H9 (cell line): ENCODE measurements around the gene AP1S3. TPM values are rescaled to one million over a fixed set of nuclear protein-coding genes. Genes with fewer than 3 reads are reported as not detected.

Source experiments
- DNase-seq: peaks from one replicate; pipeline ENCODE4 v3.0.0-alpha.2; 2017
- H2AFZ ChIP-seq: one replicate; pipeline ENCODE4 v1.6.1; 2013; ENCODE audit warnings: mild to moderate bottlenecking, low read length, control low read depth, moderate library complexity
- H2AK5ac ChIP-seq: 2 replicates; pipeline ENCODE4 v1.6.1; 2013; ENCODE audit warnings: low read length, control low read depth, mixed read lengths; ENCODE audit not compliant: insufficient read length
- H2BK120ac ChIP-seq: one replicate; pipeline ENCODE4 v1.6.1; 2013; ENCODE audit warnings: low read depth, mild to moderate bottlenecking, low read length, control low read depth, inconsistent platforms; ENCODE audit not compliant: poor library complexity, severe bottlenecking
- H2BK12ac ChIP-seq: 2 replicates; pipeline ENCODE4 v1.6.1; 2013; ENCODE audit warnings: low read length, control low read depth, mixed read lengths, low read depth; ENCODE audit not compliant: insufficient read length
- H2BK15ac ChIP-seq: 2 replicates; pipeline ENCODE4 v1.6.1; 2013; ENCODE audit warnings: low read depth, low read length, control low read depth
- H2BK20ac ChIP-seq: one replicate; pipeline ENCODE4 v1.6.1; 2013; ENCODE audit warnings: low read depth, mild to moderate bottlenecking, low read length, control low read depth, inconsistent platforms; ENCODE audit not compliant: poor library complexity, severe bottlenecking
- H2BK5ac ChIP-seq: 2 replicates; pipeline ENCODE4 v1.6.1; 2013; ENCODE audit warnings: low read length, control low read depth, mixed read lengths; ENCODE audit not compliant: insufficient read length
- H3K14ac ChIP-seq: 2 replicates; pipeline ENCODE4 v1.6.1; 2013; ENCODE audit warnings: low read length, control low read depth; ENCODE audit not compliant: insufficient read depth
- H3K18ac ChIP-seq: 2 replicates; pipeline ENCODE4 v1.6.1; 2013; ENCODE audit warnings: low read depth, mild to moderate bottlenecking, mixed read lengths, low read length, control low read depth; ENCODE audit not compliant: insufficient read length
- H3K23ac ChIP-seq: 2 replicates; pipeline ENCODE4 v1.6.1; 2013; ENCODE audit warnings: low read length, control low read depth, mixed read lengths, low read depth; ENCODE audit not compliant: insufficient read length
- H3K23me2 ChIP-seq: 2 replicates; pipeline ENCODE4 v1.6.1; 2013; ENCODE audit warnings: low read depth, mild to moderate bottlenecking, mixed read lengths, low read length, control low read depth; ENCODE audit not compliant: insufficient read length, poor library complexity, severe bottlenecking
- H3K27ac ChIP-seq: 2 replicates; pipeline ENCODE4 v1.5.1; 2013; ENCODE audit warnings: low read length, control low read depth, mixed read lengths, low read depth; ENCODE audit not compliant: insufficient read length
- H3K27me3 ChIP-seq: 2 replicates; pipeline ENCODE4 v1.6.1; 2013; ENCODE audit warnings: low read length, control low read depth, inconsistent platforms; ENCODE audit not compliant: insufficient read depth
- H3K4ac ChIP-seq: 2 replicates; pipeline ENCODE4 v1.6.1; 2013; ENCODE audit warnings: low read depth, mild to moderate bottlenecking, control low read depth, inconsistent platforms, low read length, moderate library complexity
- H3K4me1 ChIP-seq: 2 replicates; pipeline ENCODE4 v1.6.1; 2013; ENCODE audit warnings: low read length, control low read depth, inconsistent platforms; ENCODE audit not compliant: insufficient read depth
- H3K4me2 ChIP-seq: 2 replicates; pipeline ENCODE4 v1.6.1; 2013; ENCODE audit warnings: low read length, control low read depth, mixed read lengths; ENCODE audit not compliant: insufficient read length, insufficient read depth
- H3K56ac ChIP-seq: 2 replicates; pipeline ENCODE4 v1.6.1; 2013; ENCODE audit warnings: low read depth, mild to moderate bottlenecking, mixed read lengths, low read length, control low read depth; ENCODE audit not compliant: insufficient read length
- H3K79me1 ChIP-seq: 2 replicates; pipeline ENCODE4 v1.6.1; 2013; ENCODE audit warnings: low read depth, mild to moderate bottlenecking, moderate library complexity, low read length, control low read depth, inconsistent platforms; ENCODE audit not compliant: insufficient read depth, poor library complexity, severe bottlenecking
- H3K79me2 ChIP-seq: 2 replicates; pipeline ENCODE4 v1.6.1; 2013; ENCODE audit warnings: low read length, control low read depth, inconsistent platforms; ENCODE audit not compliant: insufficient read depth
- H3K9ac ChIP-seq: 2 replicates; pipeline ENCODE4 v1.6.1; 2013; ENCODE audit warnings: low read length, control low read depth, mixed read lengths; ENCODE audit not compliant: insufficient read length; ENCODE audit errors: extremely low read depth
- H3K9me3 ChIP-seq: one replicate; pipeline ENCODE4 v1.6.1; 2013; ENCODE audit warnings: low read depth, low read length, inconsistent platforms; ENCODE audit not compliant: control insufficient read depth
- H3T11ph ChIP-seq: one replicate; pipeline ENCODE4 v1.6.1; 2013; ENCODE audit warnings: mild to moderate bottlenecking, low read length, control low read depth, inconsistent platforms
- H4K20me1 ChIP-seq: one replicate; pipeline ENCODE4 v1.6.1; 2013; ENCODE audit not compliant: control insufficient read depth, insufficient read length, insufficient read depth
- H4K5ac ChIP-seq: 2 replicates; pipeline ENCODE4 v1.6.1; 2013; ENCODE audit warnings: low read depth, mild to moderate bottlenecking, mixed read lengths, low read length, control low read depth; ENCODE audit not compliant: insufficient read length
- H4K8ac ChIP-seq: replicated peaks from 2 replicates; pipeline ENCODE4 v1.6.1; 2013; ENCODE audit warnings: low read length, control low read depth, mixed read lengths, low read depth; ENCODE audit not compliant: insufficient read length
- H4K91ac ChIP-seq: 2 replicates; pipeline ENCODE4 v1.6.1; 2013; ENCODE audit warnings: low read depth, mild to moderate bottlenecking, moderate library complexity, mixed read lengths, low read length, control low read depth; ENCODE audit not compliant: insufficient read length
- H3K27ac Mint-ChIP-seq, 3 experiments: 2 replicates in 2 of 3; 3 replicates in 1 of 3; pipeline ENCODE4 v1.8.0; 2020 to 2021; ENCODE audit warnings: mixed read lengths in 3 of 3, mild to moderate bottlenecking in 1 of 3, moderate library complexity in 1 of 3
- H3K27me3 Mint-ChIP-seq: 2 replicates; pipeline ENCODE4 v1.8.0; 2021; ENCODE audit warnings: low read depth, mild to moderate bottlenecking, moderate library complexity, mixed read lengths
- H3K36me3 Mint-ChIP-seq, 3 experiments: 2 replicates in 2 of 3; 3 replicates in 1 of 3; pipeline ENCODE4 v1.8.0; 2020 to 2021; ENCODE audit warnings: low read depth in 3 of 3, mixed read lengths in 3 of 3; ENCODE audit not compliant: insufficient read depth in 1 of 3
- H3K4me1 Mint-ChIP-seq, 2 experiments: 2 replicates each; pipeline ENCODE4 v1.8.0; 2020; ENCODE audit warnings: mixed read lengths in 2 of 2
- H3K4me3 Mint-ChIP-seq, 2 experiments: 2 replicates in 1 of 2; 3 replicates in 1 of 2; pipeline ENCODE4 v1.8.0; 2020 to 2021; ENCODE audit warnings: mild to moderate bottlenecking in 2 of 2, mixed read lengths in 2 of 2, moderate library complexity in 1 of 2
- H3K9me3 Mint-ChIP-seq, 2 experiments: 2 replicates in 1 of 2; 3 replicates in 1 of 2; pipeline ENCODE4 v1.8.0; 2020; ENCODE audit warnings: mild to moderate bottlenecking in 2 of 2, mixed read lengths in 2 of 2, moderate library complexity in 1 of 2
- CTCF ChIP-seq: fragments of 200-600 bp; sonication (generic); conservative IDR thresholded peaks from 3 replicates; pipeline ENCODE4 v1.8.0; 2021; ENCODE audit warnings: antibody characterized with exemption, mild to moderate bottlenecking
- WGBS: extraction: QIAGEN DNeasy Blood & Tissue Kit; methylation state at CpG from one replicate; pipeline ENCODE4 v1.1.7; 2013; ENCODE audit warnings: missing lambda C conversion rate, low lambda C conversion rate, mixed read lengths; ENCODE audit not compliant: insufficient read length; ENCODE audit errors: extremely low coverage; 5-methylcytosine and 5-hydroxymethylcytosine counted together
- total RNA-seq: library from RNA; stranded (reverse); gene quantifications from 2 replicates; pipeline ENCODE4 v1.2.1, GENCODE V29; 2021

AP1S3 gene
- total RNA-seq, 1 experiment from 2014 or later, result 8.7 TPM

DNA sequence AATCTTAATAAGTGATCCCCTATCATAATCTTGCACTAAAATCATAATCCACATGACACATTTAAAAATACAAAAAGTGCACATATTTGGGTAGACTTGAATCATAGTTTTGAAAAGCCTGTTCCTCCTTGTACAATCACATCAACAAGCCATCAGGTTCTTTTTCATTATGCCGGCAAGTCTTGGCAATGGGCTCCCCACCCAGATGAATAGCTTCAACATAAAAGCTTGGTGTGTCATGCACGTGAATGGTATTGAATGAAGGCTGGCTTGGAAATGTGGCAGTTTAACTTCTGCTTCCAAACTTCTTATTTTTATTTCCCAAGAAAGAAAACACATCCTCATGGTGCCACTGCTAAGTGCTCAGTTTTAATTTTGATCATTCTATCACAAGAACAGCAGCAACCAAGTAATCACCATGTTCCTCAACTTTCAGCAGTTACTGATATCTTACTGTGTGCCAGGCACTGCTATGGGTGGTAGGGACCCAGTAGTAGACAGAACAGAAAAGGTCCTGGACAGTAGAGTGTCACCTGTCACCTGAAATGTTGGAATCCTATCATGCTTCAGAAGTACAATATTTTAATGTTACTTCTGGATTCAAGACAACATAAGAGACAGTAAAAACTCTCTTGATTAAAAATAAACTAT lies 89.9 kb downstream of the AP1S3 start:
- Histone ChIP-seq H3K4me2 (no peak overlapping the region), H3K79me1 (no peaks in the 10 kb centered on the region), H2BK20ac (no peak overlapping the region), H2AFZ (no peak overlapping the region), H3K27me3 (no peaks in the 10 kb centered on the region), H4K20me1 (no peaks in the 10 kb centered on the region), H3K9ac (no peak overlapping the region), H3K4ac (no peak overlapping the region), H2BK12ac (no peak overlapping the region), H3K23ac (no peak overlapping the region), H3K14ac (no peak overlapping the region), H4K91ac (no peak overlapping the region), H4K5ac (no peak overlapping the region), H3K4me1 (no peaks in the 10 kb centered on the region), H3T11ph (no peak overlapping the region), H2BK5ac (no peak overlapping the region), H3K23me2 (no peaks in the 10 kb centered on the region), H2BK15ac (no peak overlapping the region), H2AK5ac (no peak overlapping the region), H3K9me3 (no peaks in the 10 kb centered on the region), H3K56ac (no peak overlapping the region), H2BK120ac (no peak overlapping the region), H4K8ac (no peak overlapping the region), H3K79me2 (no peaks in the 10 kb centered on the region), H3K27ac (no peak overlapping the region), H3K18ac (no peak overlapping the region)
- Mint-ChIP-seq H3K9me3 (no peaks in the 10 kb centered on the region; a peak in 1 of 5 replicates), H3K36me3 (no peaks in the 10 kb centered on the region), H3K27ac (no peak overlapping the region), H3K4me1 (peaks cover 0 to 9% of the 10 kb centered on the region in 2 experiments; a peak in 3 of 4 replicates), H3K27me3 (peaks cover 3% of the 10 kb centered on the region; the same call in 1 of the 2 replicates), H3K4me3 (no peak overlapping the region)
- WGBS, result no CpG with 5 or more reads among the region's 2 CpGs
- DNase-seq, result no peak
- TF ChIP-seq CTCF, result no peak
